ENCODE measurements around the gene VPS13A. TPM values are rescaled to one million over a fixed set of nuclear protein-coding genes. Genes with fewer than 3 reads are reported as not detected.
A peak's percentile ranks its signal among the peaks of the same experiment; 100 is the strongest.

The VPS13A gene
- total RNA-seq, 1 donor from 2014 or later, result 19.5 TPM

DNA sequence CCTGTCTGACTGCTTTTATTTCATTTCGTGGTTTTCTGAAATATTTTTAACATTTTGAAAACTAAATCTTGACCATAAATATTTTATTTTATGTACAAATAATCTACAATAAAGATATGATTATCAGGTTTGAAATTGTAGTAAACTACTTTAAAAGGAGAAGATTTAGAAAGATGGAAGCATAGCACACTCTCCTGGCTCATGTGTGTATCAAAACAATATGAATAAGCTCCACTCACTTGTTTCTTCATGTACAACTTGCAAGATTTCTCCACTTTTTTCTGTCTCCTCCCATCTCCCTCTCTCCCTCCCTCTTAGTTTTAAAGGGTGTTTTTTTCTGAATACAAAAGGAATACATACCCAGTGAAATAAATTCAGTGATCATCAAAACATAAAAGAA lies 15.4 kb upstream of the VPS13A start:
- TF ChIP-seq, protein P1, sequence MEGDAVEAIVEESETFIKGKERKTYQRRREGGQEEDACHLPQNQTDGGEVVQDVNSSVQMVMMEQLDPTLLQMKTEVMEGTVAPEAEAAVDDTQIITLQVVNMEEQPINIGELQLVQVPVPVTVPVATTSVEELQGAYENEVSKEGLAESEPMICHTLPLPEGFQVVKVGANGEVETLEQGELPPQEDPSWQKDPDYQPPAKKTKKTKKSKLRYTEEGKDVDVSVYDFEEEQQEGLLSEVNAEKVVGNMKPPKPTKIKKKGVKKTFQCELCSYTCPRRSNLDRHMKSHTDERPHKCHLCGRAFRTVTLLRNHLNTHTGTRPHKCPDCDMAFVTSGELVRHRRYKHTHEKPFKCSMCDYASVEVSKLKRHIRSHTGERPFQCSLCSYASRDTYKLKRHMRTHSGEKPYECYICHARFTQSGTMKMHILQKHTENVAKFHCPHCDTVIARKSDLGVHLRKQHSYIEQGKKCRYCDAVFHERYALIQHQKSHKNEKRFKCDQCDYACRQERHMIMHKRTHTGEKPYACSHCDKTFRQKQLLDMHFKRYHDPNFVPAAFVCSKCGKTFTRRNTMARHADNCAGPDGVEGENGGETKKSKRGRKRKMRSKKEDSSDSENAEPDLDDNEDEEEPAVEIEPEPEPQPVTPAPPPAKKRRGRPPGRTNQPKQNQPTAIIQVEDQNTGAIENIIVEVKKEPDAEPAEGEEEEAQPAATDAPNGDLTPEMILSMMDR (IDR thresholded peaks at IDR 0.05; ENCODE audit: insufficient read depth, low read length, severe bottlenecking), result no peak
- FAIRE-seq, result no peak
- DNase-seq (ENCODE audit: low read depth), result peak; percentile 46
- no peaks in the 10 kb centered on the region for H3K36me3 ChIP-seq (ENCODE audit: control insufficient read depth, insufficient read depth, low read length)
- no peaks in the 10 kb centered on the region for H3K27me3 ChIP-seq (ENCODE audit: control insufficient read depth, insufficient read depth, low read length)
- H3K4me3 ChIP-seq (ENCODE audit: low read depth, low read length), result no peak overlapping the region

DNA sequence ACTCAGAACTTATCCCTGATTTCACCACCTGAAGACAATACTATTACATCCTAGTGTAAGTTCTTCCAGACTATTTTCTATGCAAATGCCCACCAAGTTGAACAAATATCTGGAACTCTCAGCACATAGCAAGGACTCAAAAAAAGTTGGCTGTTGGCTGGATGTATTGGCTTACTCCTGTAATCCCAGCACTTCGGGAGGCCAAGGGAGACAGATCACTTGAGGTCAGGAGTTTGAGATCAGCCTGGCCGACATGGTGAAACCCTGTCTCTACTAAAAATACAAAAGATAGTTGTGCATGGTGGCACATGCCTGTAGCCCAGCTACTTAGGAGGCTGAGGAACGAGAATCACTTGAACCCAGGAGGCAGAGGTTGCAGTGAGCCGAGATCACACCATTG lies 15.0 kb upstream of the VPS13A start:
- TF ChIP-seq, protein P1 (IDR thresholded peaks at IDR 0.05; ENCODE audit: insufficient read depth, low read length, severe bottlenecking), result no peak
- Histone ChIP-seq H3K4me3 (ENCODE audit: low read depth, low read length) (no peak overlapping the region), H3K36me3 (ENCODE audit: control insufficient read depth, insufficient read depth, low read length) (no peaks in the 10 kb centered on the region), H3K27me3 (ENCODE audit: control insufficient read depth, insufficient read depth, low read length) (no peaks in the 10 kb centered on the region)
- FAIRE-seq (no peak), DNase-seq (ENCODE audit: low read depth) (no peak)

DNA sequence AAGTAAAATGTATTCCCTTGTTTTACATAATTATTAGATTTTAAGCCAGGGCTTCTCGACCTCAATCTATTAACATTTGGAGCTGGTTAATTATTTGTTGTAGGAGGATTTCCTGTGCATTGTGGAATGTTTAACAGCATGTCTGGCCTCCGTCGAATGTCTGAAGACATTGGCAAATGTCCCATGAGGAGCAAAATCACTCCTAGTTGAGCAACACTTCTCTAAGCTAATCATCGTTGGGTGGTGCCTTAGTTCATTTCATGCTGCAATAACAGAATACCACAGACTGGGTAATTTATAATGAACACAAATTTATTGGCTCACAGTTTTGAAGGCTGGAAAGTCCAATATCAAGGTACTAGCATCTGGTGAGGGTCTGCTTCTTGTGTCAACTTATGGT lies 13.4 kb upstream of the VPS13A start:
- TF ChIP-seq, protein P1 (IDR thresholded peaks at IDR 0.05; ENCODE audit: insufficient read depth, low read length, severe bottlenecking), result no peak
- Histone ChIP-seq H3K36me3 (ENCODE audit: control insufficient read depth, insufficient read depth, low read length) (no peaks in the 10 kb centered on the region), H3K27me3 (ENCODE audit: control insufficient read depth, insufficient read depth, low read length) (no peaks in the 10 kb centered on the region), H3K4me3 (ENCODE audit: low read depth, low read length) (no peak overlapping the region)
- FAIRE-seq (no peak), DNase-seq (ENCODE audit: low read depth) (peak; percentile 87)

DNA sequence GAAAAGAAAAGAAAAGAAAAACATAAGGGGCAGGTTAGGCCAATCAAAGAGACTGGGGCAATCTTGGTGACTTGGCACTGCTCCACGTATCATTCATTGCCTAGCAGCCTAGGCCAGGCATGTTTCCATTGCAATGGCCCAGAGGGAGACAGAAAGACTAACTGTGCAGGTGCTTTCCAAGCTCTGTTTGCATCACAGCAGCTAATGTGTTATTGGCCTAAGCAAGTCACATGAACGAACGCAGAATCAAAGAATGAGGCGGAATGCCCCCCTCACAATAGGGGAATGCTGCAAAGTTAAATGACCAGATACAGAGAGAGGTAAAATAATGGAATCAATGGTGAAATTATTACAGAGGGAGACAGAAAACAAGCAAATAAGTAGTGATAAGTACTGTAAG lies 11.1 kb upstream of the VPS13A start:
- TF ChIP-seq, protein P1 (IDR thresholded peaks at IDR 0.05; ENCODE audit: insufficient read depth, low read length, severe bottlenecking), result no peak
- H3K4me3 ChIP-seq (ENCODE audit: low read depth, low read length), result no peak overlapping the region
- no peaks in the 10 kb centered on the region for H3K36me3 ChIP-seq (ENCODE audit: control insufficient read depth, insufficient read depth, low read length)
- H3K27me3 ChIP-seq (ENCODE audit: control insufficient read depth, insufficient read depth, low read length), result no peaks in the 10 kb centered on the region
- DNase-seq (ENCODE audit: low read depth), result no peak
- no peak for FAIRE-seq

DNA sequence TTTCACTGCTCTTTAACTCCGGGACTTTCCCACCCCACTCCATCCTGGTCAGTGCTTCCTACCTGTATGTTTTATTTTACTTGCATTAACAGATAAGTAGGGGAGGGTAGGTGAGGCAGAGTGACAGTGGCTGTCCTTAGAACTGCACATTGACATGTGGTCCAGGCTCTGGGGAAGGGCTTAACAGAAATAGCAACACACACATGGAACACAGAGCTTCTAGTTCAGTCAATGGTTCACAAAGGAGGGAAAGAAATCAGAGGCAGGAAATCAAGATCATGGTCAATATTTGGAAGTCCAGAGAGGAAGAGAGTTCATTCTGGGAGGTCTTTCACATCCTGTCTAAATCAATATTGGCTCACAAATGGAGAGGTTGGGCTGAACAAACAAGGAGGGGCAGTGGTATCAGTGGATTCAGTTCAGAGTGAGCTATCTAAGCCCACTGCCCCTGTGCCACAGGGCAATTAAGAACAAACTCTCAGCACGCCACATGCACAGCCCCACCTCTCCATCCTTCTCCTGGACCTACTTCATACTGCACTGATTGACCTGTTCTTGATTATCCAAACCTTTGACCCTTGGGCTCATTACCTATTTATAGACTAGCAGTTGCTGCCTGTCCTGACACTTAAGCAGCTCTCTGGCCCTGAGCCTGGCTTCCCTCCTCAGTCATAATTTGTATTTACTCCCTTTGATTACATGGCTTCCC lies 6.2 kb upstream of the VPS13A start:
- no peaks in the 10 kb centered on the region for H3K36me3 ChIP-seq (ENCODE audit: control insufficient read depth, insufficient read depth, low read length)
- no peaks in the 10 kb centered on the region for H3K27me3 ChIP-seq (ENCODE audit: control insufficient read depth, insufficient read depth, low read length)
- TF ChIP-seq, protein P1 (IDR thresholded peaks at IDR 0.05; ENCODE audit: insufficient read depth, low read length, severe bottlenecking), result no peak
- FAIRE-seq (no peak), DNase-seq (ENCODE audit: low read depth) (no peak)
- H3K4me3 ChIP-seq (ENCODE audit: low read depth, low read length), result no peak overlapping the region

DNA sequence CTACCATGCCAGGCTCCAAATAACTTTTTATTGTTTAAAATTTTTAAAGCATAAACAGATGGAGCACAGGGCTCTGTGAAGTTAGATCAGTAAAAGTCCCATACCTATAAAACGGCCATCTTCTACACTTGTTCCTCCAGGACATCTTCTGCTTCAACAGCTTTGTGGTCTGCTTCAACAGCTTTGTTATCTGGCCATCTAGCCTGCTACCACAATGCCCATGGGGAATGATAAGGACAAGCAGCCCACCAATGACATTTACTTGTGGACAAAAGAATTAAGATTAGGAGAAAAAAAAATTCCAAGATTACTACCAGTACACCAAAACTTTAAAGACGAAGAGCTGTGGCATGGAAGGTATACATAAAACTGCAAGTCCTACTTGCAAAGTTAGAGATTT lies 2.2 kb upstream of the VPS13A start:
- FAIRE-seq (no peak), DNase-seq (ENCODE audit: low read depth) (no peak)
- H3K36me3 ChIP-seq (ENCODE audit: control insufficient read depth, insufficient read depth, low read length), result no peaks in the 10 kb centered on the region
- H3K27me3 ChIP-seq (ENCODE audit: control insufficient read depth, insufficient read depth, low read length), result no peaks in the 10 kb centered on the region
- no peak overlapping the region for H3K4me3 ChIP-seq (ENCODE audit: low read depth, low read length)
- TF ChIP-seq, protein P1 (IDR thresholded peaks at IDR 0.05; ENCODE audit: insufficient read depth, low read length, severe bottlenecking), result no peak

Measured in bronchial epithelial cell (primary cell).